NCI-H748 (cell line): ENCODE results near the gene IL17RC.
"Not testable (repeated sequence)": the region's sequence is repeated elsewhere in the genome, so short reads cannot be mapped to it uniquely, and the experiment has no call there.

Experiments used
- DNase-seq: peaks from one replicate; lab custom pipeline; 2025; ENCODE audit not compliant: unreplicated experiment; lab: John Stamatoyannopoulos, UW

Gene IL17RC

DNA sequence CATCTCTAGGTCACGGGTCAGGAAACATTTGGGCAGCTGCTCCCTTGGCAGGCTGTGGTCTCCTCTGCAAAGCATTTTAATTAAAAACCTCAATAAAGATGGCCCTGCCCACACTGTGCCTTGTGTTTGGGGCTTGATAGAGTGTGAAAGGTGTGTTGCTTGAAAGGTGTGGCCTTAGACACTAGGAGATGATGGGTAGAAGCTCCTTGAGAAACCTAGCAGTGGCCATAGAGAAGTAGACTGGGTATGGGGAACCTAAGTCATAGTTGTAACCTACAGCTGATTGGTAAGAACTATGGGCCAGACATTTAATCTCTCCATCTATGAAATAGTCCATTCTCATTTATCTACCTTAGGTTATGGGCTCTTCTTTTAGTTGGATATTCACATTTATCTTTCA lies 23.2 kb upstream of the IL17RC start:
- DNase-seq, result no peak

DNA sequence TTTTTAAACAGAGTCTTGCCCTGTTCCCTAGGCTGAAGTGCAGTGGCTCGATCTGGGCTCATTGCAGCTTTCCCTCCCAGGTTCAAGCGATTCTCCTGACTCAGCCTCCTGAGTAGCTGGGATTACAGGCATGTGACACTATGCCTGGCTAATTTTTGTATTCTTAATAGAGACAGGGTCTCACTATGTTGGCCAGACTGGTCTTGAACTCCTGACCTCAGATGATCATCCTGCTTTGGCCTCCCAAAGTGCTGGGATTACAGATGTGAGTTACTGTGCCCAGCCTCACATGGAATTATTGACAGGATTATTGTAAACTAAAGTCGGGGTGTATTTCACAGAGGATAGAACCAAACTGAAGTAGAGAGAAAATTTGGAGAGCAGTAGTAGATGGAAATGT lies 21.2 kb upstream of the IL17RC start:
- DNase-seq, result not testable (repeated sequence)

DNA sequence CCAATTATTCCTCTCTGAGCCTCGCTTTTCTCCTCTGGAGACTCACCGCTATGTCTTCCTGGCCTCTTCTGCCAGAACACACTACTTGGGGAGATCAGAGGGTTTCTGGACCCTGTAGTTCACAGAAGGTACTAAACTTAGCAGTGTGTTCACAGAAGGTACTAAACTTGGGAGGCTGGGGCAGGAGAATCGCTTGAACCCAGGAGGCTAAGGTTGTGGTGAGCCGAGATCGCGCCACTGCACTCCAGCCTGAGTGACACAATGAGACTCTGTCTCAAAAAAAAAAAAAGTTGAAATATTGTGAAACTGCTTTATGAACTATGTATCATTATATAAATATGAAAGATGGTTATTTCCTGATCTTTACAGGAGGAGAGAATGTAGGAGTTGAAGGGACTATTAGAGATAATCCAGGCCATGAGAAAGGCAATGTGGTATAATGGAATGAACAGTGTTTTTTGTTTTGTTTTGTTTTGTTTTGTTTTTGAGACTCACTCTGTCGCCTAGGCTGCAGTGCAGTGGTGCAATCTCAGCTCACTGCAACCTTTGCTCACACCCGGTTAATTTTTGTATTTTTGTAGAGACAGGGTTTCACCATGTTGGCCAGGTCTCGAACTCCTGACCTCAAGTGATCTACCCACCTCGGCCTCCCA lies 20.0 kb upstream of the IL17RC start:
- DNase-seq, result not testable (repeated sequence)

DNA sequence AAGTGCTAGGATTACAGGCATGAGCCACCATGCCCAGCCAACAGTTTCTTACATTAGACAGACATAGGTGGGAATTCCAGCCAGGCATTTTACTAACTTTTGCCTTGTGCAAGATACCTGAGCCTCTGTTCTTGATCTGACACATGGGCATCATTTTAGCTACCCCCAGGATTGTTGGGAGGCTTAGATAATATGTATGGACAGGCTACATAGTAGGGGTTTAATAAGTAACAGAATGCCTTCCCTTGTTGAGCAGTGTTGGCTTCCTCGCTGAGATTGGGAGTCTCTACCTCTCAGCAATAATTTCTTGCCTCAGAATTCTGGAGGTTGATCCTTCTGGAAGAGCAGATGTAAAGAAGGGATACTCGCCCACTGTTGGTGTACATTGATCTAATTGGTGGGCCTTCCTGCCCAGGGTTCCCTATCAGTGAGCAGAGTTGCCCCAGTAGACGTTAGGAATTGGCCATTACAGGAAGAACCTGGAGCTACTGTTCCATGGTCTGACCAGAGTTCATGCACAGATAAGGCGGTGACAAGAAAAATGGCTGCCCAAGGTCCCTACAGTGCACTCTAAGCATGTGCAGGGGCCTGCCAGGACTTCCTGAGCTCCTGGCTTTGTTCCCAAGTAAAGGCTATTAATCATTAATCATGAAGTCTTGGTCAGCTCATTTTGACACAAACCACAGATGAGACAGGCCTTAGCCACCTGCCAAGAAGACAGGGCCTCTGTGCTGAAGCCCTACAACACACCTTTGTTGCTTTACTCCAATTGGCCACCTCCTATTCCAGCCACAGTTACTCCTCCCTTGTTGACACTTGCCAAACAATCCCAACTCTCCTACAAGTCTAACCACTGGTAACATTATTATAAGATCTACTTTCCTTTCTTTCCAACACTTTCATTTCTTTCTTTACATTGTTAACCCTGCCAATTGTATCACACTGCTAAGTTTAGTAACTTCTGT lies 19.2 kb upstream of the IL17RC start:
- DNase-seq, result no peak

DNA sequence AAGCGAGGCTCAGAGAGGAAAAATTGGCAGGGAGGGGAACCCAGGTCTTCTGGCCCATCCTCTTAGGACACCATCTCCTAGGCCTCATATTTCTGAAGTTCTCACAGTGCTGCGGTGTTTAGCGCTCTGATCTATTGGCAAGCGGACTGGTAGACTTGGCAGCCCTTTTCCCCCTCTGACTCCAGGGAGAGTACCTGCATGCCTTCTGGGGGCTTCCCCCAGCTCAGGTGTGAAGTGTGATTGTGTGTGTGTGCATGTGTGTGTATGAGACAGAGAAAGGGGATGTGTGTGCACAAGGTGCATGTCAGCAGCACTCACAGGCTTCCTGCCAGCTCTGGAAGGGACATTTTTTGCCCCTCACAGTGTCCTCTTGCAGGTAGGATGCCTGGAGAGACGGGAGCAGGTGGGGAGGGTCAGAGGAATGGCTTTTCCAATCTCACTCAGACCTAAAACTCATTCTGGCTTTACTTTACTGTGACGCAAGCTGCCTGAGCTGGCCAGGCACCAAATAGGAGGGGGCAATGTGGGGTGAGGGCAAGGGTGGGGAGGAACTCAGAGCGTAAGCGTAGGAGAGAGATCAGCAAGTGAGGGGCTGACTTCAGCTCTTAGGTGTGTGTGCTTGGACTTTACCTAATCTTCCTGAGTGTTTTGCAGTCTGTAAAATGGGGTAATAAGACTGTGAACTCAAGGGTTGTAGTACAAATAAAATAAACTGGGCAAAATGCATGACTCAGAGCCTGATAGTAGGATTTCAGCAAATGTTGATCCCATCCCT lies 18.2 kb upstream of the IL17RC start:
- no peak for DNase-seq

DNA sequence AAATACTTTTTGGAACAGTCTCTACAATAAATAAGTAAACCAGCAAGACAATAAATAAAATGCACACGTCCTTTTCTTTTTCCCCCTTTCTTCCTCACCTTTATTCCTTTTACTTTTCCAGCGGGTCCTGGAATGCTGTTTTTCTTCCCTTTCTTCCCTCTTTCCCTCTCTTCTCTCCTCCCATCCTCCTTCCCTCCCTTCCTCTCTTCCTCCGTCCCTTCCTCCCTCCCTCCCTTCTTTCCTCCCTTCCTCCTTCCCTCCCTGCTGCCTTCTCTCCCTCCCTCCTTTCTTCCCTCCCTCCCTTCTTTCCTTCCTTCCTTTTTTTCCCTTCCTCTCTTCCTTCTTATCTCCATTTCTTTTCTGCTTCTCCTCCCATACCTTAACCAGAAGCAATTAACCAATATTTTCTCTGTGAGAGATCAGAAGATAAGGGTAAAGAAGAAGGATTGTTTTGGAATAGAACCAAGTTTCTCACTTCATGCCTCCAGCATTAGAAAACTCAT lies 17.6 kb upstream of the IL17RC start:
- no peak for DNase-seq

DNA sequence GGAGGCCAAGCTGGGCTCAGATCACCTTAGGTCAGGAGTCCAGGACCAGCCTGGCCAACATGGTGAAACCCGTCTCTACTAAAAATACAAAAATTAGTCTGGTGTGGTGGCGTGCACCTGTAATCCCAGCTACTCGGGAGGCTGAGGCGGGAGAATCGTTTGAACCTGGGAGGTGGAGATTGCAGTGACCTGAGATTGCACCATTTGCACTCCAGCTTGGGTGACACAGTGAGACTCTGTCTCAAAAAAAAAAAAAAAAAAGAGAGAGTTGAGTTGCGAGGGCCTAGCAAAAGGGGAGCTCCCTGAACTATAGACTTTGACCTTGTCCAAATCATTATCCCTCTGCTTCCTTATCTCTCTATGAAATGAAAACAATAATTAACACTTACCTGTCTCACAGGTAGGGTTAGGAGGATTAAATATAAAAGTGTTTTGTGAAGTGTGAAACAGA lies 15.9 kb upstream of the IL17RC start:
- not testable (repeated sequence) for DNase-seq

DNA sequence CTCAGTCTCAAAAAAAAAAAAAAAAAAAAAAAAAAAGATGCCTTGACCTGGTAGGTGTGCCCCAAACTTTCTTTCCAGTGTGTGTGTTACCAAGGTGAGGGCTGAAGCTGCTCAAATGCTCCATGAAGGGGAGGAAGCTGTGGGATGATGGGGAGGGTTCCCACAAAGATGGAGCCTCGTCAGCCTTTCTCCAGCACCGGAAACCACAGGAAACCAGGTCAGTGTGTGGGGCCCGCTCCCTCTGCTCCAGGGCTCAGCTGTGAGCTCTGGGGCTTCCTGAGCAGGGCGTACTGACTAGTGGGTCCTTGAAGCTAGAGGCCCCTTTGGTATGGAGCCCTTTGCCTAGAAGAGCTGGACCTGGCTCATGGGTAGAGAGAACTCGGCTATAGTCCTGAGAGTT lies 14.9 kb upstream of the IL17RC start:
- no peak for DNase-seq

DNA sequence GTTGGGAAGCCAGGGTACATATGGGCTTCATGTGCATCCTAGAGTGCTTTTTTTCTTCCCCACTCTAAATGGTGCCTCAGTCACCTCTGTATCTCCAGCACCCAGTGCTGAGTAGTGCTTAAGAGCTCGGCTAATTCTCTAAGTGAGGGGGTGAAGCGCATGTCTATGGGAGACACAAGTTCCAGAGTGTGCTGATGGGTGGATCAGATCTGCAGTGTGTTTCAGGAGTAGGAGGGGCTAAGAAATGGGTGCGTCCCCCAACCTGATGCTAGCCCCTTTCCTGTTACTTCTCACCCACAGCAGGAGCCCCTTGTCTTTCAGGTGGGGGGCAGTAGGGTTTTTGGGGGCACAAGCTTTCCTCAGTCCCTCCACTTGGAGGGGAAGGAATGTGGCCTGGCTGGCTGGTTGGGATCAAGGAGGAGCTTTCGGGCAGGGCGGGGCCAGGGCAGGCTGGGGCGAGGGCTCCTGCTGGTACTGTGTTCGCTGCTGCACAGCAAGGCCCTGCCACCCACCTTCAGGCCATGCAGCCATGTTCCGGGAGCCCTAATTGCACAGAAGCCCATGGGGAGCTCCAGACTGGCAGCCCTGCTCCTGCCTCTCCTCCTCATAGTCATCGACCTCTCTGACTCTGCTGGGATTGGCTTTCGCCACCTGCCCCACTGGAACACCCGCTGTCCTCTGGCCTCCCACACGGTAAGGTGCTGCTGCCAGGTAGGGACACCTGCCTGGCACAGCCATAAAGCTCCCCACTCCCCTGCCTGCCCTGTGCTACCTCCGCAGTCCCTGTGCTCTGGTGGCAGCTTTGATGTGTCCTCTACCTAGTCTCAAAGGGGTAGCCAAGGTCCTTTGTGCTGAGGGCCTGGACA lies 14.3 kb upstream of the IL17RC start, which contains the start of gene IL17RE:
IL17RE (plus strand) TSS at position 477 of the 866 bp plus-strand sequence; CDS start at position 562, 85 bp downstream.
- no peak for DNase-seq

DNA sequence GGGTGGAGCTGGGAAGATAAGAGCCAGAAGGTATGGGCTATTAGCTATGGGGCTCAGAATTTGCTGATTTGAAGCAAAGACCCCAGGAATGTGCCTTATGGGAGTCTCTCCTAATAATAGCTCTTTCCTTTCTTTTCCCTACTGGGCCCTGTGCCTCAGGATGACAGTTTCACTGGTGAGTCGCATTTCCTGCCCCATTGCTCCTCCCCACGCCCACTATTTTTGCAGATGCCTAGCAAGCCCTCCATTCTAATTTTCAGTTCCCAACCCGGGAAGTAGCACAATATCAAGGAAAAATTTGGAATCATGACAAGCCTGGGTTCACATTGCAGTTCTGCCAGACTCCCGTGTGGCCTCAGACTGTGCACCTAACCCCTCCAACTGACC lies 13.7 kb upstream of the IL17RC start:
- no peak for DNase-seq

DNA sequence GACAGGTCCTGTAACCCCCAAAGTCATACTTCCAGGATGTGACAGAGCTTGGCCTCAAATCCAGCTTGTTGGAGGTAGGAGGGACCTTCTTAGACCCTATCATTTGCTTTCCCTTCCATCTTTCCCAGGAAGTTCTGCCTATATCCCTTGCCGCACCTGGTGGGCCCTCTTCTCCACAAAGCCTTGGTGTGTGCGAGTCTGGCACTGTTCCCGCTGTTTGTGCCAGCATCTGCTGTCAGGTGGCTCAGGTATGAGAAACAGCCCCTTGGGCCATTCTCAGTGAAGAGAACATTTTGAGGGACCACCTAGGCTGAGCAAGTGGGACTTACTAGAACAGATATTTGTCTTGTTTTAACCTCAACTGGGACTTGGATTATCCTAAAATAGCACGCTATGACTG lies 13.0 kb upstream of the IL17RC start:
- DNase-seq, result no peak

DNA sequence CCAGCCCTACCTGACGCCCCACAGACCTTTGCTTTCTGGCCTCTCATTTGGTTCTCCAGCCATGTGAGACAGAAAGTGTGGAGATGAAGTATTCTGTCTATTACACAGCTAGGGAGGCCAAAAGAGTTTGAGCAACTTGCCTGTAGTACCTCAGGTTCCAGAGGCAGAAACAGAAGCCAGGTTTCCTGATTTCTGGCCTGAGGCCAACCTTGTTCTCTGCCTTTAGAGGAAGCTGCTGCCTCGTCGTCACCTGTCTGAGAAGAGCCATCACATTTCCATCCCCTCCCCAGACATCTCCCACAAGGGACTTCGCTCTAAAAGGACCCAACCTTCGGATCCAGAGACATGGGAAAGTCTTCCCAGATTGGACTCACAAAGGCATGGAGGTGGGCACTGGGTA lies 10.4 kb upstream of the IL17RC start:
- DNase-seq, result no peak

DNA sequence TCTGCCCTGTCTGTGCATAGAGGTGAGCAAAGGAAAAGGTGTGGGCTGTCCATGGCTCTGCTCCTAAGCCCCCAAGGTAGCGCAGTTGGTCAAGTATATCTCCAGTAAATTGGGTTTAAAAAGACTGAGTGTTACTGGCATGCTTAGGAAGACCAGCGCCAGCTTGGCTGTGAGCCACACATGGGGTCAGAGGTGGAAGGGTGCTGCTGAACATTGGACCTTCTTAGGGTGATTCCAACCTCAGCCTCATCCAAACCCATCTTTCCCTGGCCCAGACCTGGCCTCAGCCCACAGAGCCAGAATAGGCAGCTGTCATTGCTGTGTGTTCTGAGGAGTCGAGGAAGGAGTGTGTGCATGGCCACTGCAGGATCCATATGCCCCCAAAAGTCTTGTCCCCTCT lies 8.6 kb upstream of the IL17RC start:
- DNase-seq, result no peak

DNA sequence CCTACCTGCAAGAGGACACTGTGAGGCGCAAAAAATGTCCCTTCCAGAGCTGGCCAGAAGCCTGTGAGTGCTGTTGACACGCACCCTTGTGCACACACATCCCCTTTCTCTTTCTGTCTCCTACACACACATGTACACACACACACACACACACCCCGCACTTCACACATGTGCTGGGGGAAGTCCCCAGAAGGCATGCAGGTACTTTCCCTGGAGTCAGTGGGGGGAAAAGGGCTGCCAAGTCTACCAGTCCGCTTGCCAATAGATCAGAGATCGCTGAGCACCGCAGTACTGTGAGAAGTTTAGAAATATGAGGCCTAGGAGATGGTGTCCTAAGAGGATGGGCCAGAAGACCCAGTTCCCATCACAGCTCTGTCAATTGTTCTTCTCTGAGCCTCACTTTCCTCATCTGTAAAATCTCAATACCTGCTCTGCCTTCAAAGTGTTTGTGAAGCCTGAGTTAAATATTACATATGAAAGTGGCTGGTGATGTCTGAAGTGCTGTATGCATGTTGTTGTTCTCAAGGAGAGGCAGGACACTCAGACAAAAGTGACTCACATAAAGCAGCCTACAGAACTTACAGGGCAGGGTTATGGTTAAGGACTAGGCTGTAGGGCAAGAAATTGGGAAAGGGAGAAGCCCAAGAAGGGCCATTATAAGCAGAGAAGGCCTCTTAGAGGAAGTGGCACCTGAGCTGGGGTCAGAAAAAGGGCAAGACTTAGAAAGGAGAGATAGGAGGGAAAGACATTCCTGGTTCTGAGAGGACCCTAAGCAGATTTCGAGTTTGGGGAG lies 7.5 kb upstream of the IL17RC start:
- DNase-seq, result no peak

DNA sequence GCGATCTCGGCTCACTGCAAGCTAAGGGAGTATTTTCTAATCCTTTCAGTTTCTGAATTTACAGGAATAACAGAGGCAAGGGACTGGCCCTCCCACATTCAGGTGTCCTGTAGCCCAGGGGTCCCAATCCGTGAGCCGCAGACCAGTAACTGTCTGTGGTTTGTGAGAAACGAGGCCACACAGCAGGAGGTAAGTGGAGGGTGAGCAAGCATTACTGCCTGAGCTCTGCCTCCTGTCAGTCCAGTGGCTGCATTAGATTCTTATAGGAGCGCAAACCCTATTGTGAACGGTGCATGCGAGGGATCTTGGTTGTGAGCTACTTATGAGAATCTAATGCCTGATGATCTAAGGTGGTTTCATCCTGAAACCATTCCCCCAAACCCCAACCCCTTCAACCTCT lies 5.0 kb upstream of the IL17RC start:
- DNase-seq, result no peak

DNA sequence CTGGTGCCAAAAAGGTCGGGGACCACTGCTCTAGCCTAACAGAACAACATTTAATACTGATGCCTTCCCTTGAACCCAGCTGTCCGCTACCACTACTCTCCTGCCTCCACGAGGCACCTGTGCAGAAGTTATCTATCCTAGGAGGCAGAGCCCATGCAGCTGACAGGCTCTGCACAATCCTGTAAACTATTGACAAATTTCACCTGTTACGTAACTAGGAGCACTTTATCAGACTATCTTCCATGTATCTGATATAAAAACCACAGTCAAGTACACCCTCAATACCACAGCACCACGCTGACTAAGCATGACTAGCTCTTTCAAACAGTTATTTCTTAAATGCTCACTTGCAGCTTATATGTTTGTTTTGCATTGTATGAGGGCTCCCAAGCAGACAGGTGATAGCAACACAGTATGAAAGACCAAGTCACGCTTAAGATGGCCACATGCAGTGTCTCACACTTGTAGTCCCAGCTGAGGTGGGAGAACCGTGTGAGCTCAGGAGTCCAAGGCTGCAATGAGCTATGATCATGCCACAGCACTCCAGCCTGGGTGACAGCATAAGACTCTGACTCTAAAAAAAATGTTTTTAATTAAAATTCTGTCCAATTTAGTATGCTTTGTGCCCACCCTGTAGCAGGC lies 4.5 kb upstream of the IL17RC start:
- DNase-seq, result no peak

DNA sequence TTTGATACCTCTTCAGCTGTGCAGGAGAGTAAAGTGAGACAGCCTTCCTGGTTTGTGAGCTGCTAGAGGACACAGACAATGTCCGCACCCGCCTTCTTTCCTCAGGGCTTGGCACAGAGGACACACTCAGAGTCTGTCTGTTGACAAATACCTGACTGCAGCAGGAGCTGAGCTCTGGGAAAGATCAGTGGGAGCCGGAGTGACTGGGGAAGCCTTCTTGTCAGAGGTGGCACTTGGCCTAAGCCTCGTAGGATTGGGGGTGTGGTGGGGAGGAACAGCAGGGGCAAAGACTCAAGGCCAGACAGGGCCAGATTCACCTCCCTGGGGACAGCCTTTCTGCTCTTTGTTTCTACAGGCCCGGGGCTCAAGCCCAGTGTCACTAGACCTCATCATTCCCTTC lies 3.3 kb upstream of the IL17RC start:
- DNase-seq, result no peak

DNA sequence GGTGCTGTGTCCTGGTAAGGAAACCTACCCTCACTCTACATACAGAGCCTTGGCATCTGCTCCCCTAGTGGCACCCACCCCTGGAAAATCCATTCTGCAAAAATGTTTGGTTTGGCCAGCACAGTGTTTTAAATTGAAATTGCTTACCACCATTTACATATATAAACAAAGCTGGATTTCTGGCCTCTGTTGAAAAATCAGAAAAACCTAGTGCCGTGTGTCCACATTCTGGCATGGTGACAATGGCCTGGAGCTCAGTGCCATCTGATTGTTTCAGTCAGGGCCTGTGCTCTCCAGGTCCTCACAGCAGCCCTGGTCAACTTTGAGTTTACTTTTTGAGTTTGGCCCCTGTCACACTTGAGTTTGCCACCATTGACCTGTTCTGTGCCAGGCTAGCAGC lies 2.9 kb upstream of the IL17RC start:
- DNase-seq, result no peak
